GM12801 (cell line): ENCODE measurements around the gene CTCFL.

Source experiments
- CTCF ChIP-seq: IDR thresholded peaks from one replicate; pipeline ENCODE4 v1.5.1; 2011; ENCODE audit warnings: control low read depth; ENCODE audit not compliant: insufficient read length; ENCODE audit errors: extremely low read depth

Gene CTCFL

DNA sequence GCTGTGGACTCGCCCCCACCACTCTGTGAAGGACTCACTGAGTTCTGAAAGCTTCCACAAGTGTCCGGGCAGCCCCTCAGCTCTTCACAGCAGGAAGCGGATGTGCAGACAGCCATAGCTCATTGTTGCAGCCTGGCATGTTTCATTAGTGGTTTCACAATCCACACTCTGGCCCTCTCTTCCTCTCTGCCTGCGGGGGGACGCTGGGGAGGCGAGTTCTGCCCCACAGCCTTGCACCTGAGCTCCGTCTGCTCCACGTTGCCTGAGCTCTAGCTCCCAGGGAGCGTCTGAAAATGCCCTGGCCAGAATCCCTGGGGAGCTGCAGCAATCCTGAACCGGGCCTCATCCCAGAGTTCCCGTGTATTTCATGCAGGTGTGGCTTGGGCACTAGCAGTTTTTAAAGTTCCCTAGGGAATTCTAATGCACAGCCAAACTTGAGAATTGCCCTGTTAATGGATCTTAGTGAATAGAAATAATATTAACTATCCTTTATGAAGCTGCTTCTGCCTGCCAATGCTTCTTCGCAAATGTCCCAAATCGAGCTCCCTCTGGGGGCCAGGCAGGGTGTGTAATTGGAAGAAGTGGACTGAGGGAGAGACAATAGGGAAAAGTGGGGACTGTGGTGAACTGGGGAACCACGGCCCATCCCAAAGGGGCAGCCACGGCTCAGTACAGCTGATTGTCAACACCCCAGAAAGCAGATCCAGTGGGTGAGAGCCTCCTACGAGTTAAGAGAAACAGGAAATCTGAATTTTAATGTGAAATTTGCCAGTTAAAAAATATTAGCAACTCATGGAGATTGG, 51.5 kb downstream of the CTCFL start:
- no peak for TF ChIP-seq CTCF

DNA sequence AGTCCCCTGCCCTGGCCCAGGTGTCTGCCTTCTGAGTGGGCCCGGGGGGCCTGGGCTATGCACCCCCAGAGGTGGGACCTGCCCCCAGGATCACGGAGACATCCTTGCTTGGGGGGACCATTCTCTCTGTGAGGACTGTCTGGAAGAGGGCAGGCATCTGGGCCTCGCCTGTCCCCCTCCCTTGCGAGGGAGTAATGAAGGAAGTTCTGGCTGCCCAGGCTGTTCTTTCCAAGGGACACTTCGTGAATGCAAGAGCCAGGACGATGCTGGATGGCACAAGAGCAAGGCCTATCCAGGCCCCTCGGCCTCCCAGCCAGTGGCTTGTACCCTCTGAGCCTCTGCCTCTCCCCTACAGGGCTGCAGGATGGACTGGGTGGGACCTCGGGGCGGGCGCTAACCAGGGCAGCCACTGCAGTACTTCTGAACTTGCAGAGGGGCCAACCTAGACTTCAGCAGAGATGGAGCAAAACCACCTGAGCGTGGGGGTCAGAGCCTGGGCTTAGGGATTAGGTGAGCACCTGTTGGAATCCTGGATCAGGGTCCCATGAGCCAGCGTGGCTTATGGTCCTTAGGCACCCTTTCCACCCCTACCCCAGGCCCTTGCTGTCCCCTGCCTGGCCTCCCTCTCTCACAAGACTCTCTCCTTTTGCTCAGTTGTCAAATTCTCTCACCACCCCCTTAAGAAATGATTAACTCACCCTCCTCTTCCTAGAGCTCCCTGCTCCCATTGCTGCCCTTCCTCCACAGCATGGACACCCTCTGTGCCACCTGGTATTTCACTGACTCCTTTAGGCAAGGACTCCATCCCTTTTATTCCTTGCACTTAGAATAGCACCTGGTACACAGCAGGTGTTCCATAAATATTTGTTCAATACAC, 53.2 kb downstream of the CTCFL start:
- no peak for TF ChIP-seq CTCF

DNA sequence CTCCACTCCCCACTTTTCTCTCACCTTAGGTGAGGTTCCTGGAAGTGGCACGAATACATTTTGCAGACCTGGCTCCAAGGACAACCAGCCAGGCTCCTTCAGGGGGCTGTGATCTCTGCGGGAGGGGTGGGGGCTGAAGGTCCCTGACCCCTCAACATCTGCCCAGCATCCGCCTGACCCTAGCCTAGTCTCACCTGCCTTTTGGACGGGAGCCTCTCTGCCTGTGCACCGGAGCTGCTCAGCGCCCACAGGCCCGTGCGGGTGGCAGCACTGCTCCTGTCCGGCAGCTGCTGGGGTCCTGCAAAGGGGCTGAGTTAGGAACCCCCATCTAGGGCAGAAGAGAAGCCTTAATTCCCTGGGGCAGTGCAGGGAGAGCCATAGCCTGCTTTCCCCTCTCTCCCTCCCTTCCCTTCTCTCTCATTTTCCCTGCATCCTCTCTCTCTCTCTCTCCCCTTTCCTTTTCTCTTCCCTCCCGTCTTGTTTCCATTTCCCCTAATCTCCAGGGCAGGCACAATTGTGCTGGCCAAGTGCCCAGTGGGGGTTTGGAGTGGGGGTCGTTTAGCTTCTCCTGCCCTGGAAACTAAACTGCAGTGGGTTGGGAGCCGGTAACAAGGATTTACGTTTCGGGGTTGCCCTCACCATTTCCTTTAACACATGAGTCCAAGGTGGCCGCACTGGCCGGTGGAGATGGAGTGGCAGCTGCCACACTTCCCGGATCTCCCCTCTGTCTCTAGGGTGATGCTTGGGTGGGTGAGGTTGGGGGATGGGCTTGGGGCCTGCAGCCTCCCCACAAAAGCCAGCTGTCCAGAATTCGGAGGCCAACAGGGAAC, 54.1 kb downstream of the CTCFL start:
- TF ChIP-seq CTCF: no peak

DNA sequence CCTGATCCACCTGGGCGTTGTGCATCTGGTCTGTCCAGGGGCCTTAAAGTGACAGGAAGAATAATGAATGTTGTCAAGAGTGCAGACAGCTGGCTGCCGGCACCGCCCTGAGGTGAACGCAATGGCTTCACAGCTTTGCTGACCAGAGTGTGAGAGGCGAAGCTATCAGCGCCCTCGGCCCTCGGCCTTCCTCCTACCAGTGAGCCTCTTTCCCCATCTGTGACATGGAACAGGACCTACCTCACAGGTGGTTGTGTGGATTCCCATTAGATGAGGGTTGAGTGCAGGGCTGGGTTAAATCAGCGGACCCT, 54.8 kb downstream of the CTCFL start:
- TF ChIP-seq CTCF: no peak

GRCh38 chr20:57469418-57470211, 55.3 kb downstream of the CTCFL start:
- no peak for TF ChIP-seq CTCF

DNA sequence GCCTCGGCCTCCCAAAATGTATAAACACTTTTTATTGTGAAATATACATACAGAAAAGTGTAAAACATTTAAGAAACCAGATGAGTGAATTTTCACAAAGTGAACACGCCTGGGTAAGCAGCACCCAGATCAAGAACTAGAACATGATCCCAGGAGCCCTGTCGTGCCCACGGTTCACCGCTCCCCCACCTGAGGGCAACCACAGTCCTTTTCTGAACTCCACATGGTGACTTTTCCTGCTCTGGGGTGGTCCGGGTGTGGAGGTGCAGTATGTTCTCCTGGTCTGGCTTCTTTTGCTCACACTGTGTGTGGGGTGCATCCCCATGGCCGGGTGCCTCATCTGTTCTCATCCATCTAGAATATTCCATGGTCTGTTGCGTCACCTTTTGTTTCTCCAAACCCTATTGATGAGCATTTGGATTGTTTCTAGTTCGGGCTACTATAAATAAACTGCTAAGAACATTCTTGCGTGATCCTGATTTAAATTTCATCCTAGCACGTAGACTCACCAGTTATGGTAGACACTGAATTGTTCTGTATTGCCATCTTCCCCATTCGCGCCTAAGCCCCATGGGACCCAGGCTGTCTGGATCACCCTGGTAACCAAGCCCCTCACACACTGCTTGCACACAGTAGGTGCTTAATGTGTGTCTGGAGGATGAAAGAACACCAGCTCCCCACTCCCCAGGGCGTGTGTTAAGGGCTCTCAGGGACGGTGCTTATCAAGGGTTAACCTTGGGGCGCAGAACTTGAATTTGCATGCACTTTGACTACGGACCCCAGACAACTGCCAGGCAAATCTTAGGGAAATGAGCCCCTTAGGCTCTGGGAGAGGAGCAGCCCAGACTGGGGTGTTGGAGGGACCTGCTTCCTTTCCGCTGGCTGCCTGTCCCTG, 56.2 kb downstream of the CTCFL start:
- TF ChIP-seq CTCF: no peak
